GM19463 (cell line): Measurements from ENCODE around the gene RBSN.
"Not testable (repeated sequence)": the region's sequence is repeated elsewhere in the genome, so short reads cannot be mapped to it uniquely, and the experiment has no call there.

Experiments
- ATAC-seq: cut with Tn5 transposase; IDR thresholded peaks from one replicate; pipeline ENCODE4 v1.9.1; 2021; ENCODE audit warnings: mild to moderate bottlenecking, moderate library complexity; ENCODE audit not compliant: unreplicated experiment

RBSN gene

GRCh38 chr3:15098503-15099363, at the start of gene RBSN:
RBSN (minus strand) TSS chr3:15099148; CDS start chr3:15096120, 3,028 bp downstream.
- peak; percentile 82 for ATAC-seq

- no peak for ATAC-seq
These were observed 49.7 kb upstream of the RBSN start for GRCh38 chr3:15148614-15149013.

- not testable (repeated sequence) for ATAC-seq
These were observed 37.9 kb upstream of the RBSN start for GRCh38 chr3:15136885-15137284.

- not testable (repeated sequence) for ATAC-seq
These were observed 36.0 kb upstream of the RBSN start for GRCh38 chr3:15134968-15135367.

- ATAC-seq: not testable (repeated sequence)
These were observed 29.5 kb upstream of the RBSN start for GRCh38 chr3:15128403-15128802.

GRCh38 chr3:15126975-15127374, 28.0 kb upstream of the RBSN start:
- ATAC-seq: not testable (repeated sequence)

GRCh38 chr3:15122398-15122797, 23.4 kb upstream of the RBSN start:
- no peak for ATAC-seq

- ATAC-seq: no peak
These were observed 23.0 kb upstream of the RBSN start for GRCh38 chr3:15121936-15122335.

- ATAC-seq: peak; percentile 47
These were observed 22.0 kb upstream of the RBSN start for GRCh38 chr3:15120986-15121385.

- no peak for ATAC-seq
These were observed 18.1 kb upstream of the RBSN start for GRCh38 chr3:15117011-15117410.

GRCh38 chr3:15116032-15116669, 17.2 kb upstream of the RBSN start:
- ATAC-seq: no peak

- ATAC-seq: no peak
These were observed 15.8 kb upstream of the RBSN start for GRCh38 chr3:15114466-15115358.

GRCh38 chr3:15113884-15114283, 14.9 kb upstream of the RBSN start:
- no peak for ATAC-seq

GRCh38 chr3:15113471-15113870, 14.5 kb upstream of the RBSN start:
- no peak for ATAC-seq

- no peak for ATAC-seq
These were observed 13.1 kb upstream of the RBSN start for GRCh38 chr3:15112011-15112410.

GRCh38 chr3:15110206-15110605, 11.3 kb upstream of the RBSN start:
- no peak for ATAC-seq

GRCh38 chr3:15108869-15109268, 9.9 kb upstream of the RBSN start:
- ATAC-seq: no peak

- peak; percentile 58 for ATAC-seq
These were observed 9.2 kb upstream of the RBSN start for GRCh38 chr3:15108082-15108545.

GRCh38 chr3:15107075-15107947, 8.4 kb upstream of the RBSN start:
- no peak for ATAC-seq

GRCh38 chr3:15102836-15103235, 3.9 kb upstream of the RBSN start:
- ATAC-seq: no peak
